Measurements from ENCODE around the gene TMEM44.
"Not testable (repeated sequence)": the region's sequence is repeated elsewhere in the genome, so short reads cannot be mapped to it uniquely, and the experiment has no call there.

TMEM44 gene

DNA sequence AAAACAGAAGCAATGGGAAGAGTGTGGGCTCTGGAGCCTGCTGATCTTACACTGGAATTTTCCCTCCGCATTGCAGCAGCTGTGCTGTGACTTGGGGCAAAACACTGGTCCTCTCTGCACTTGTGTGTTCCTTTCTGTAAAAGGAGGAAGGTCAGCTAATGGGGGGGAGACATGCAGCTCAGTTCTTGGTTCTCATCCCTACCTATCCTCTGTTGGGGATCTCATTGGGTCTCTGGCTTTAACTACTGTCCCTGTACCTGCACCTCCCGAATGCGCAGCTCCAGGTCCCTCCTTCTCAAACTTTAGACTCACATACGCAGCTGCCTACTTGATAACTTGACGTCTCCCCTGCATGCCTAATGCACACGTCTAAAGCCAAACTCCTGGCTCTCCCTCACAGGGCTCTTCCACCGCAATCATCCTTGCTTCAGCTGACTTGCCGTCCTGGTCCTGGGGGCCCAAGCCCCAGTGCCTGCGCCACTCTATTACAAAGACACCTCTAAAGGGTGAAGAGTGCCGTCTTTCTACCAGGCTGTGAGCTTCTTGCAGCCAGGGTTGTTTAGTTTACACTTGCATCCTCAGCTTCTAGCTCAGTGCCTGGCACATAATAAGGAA lies 5.9 kb upstream of the TMEM44 start:
- DNase-seq, result no peak

DNA sequence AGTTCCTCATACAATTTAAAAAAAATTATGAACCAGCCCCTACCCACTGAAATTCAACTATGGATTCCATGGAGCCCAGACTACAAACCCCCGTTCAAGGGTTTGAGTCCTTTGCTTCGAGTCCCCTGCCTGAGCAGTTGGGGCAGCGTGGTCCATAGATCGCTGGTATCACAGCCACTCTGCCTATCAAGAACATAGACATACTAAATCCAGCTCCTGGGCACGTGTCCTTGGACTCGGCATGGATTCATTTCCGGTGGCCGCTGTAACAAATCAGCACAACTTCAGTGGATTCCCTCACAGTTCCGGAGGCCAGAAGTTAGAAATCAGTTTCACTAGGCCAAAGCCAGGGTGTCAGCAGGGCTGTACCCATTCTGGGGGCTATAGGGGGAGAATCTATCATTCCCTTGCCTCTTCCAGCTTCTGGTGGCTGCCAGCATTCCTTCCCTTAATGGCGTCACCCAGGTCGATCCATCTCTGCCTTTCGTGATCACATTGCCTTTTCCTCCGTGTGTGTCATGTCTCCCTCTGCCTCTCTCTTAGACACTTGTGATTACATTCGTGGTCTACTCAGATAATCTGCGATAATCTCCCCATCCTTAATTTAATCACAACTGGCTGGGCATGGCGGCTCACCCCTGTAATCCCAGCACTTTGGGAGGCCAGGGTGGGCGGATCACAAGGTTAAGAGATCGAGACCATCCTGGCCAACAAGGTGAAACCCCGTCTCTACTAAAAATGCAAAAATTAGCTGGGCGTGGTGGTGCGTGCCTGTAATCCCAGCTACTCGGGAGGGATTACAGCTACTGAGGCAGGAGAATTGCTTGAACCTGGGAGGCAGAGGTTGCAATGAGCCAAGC lies 4.6 kb upstream of the TMEM44 start:
- DNase-seq, result no peak

DNA sequence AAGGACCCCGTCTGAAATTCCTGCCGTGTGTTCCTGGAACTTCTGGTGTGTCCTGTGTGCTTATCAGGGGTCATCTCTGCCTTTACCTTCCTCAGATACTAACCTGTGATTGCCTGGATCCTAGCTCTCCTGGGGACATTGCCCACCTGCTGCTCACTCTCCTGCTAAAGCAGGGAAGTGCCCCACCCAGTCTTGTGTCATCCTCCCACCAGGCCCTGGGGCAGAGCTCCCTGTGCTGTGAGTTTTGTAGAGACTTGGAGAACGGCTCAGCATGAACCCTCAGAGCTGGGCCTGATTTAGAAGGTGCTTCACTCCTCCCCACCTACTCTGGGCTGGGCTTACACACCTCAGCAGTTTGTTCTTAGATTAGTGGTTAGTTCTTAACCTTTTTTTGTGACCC lies 3.8 kb upstream of the TMEM44 start:
- no peak for DNase-seq

DNA sequence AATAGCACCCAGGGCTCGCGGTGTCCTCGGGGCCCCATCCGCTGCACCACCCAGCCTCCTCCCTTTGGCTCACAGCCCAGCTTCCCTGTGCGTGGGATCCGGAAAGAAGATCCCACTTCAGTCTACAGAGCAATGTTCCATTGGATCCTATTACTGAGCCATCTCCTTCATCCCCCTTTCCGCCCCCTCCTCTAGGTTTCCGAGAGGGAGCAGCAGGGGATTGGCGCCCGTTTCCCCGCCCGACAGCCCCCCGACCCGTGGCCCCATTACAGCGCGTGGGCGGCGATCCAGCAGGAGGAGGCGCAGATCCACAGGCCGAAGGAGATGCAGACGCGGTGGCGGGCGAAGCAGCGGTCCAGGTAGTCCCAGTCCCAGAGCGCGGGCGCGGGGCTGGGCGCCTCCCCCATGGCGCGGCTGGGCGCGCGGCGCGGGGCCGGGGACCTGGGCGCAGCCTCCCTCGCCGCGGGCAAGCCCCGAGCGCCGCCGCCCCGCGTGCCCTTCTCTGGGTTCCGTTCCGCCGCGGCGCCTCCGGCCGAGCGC lies 340 bp downstream of the TMEM44 start:
- no peak for DNase-seq

DNA sequence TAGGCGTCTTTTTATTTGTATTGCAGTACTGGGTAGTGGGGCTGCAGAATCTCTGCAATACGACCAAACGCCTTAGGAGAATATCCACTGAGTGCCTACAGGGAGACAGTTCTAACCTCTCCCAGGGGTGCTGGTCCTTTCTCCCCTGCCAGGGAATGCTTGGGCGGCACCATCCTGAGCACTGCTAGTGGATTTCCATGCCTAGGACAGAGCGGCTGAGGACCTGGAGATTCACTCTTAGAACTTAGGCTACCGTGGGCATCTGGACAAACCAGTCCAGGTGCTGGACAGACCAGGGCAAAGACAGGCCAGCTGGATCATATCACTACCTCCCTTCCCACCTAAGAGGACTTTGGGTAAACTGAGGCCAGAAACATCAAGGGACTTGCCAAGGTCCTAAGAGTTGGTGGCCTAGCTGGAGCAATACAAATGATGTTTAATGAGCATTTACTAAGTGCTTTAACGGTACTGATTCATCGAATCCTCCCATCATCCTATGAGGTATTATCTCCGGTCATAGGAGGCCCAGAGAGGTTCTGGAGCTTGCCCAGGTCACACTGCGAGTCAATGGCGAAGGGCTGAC lies 902 bp downstream of the TMEM44 start:
- DNase-seq, result no peak

DNA sequence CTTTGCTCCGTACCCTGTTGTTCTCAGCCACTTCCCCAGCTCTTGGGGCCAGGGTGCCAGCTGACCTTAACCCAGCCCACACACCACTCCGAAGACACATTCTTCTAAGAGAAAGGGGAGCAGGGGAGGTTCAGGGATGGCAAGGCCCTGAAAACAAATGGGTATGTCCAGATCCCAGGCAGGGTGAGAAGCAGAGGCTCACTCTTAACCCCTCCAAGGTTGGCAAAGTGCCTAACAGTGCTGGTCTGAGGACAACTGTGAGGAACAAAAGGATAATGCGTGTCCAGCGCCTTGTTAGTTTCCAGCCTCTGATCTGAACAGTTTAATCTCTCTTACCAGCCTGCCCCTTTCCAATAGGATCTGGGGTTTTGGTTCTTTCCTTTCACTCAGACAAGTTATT lies 1.5 kb downstream of the TMEM44 start:
- no peak for DNase-seq

DNA sequence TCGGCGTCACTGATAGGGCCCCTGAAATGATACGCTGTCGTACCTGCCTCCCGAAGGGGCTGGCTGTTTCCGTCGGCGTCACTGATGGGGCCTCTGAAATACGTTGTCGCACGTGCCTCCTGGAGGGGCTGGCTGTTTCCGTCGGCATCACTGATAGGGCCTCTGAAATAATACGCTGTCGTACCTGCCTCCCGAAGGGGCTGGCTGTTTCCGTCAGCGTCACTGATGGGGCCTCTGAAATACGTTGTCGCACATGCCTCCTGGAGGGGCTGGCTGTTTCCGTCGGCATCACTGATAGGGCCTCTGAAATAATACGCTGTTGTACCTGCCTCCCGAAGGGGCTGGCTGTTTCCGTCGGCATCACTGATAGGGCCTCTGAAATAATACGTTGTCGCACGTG lies 2.5 kb downstream of the TMEM44 start:
- DNase-seq, result not testable (repeated sequence)

DNA sequence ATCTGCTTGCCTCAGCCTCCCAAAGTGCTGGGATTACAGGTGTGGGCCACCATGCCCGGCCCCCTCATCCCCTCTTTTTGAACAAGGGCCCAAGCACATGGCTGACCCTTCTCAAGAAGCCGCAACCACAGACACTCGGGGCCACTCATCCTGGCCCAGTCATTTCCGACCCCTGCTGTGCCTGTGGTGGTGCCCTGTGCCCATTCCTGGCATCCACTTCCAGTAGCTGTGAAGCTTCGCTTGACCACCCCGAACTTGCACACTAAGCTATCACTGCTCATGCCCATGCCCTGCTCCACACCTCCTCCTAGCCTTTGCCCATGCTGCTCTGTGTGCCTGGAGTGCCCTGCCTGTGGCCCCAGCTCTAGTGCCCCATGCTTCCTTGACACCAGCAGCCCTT lies 8.3 kb downstream of the TMEM44 start:
- DNase-seq, result no peak

DNA sequence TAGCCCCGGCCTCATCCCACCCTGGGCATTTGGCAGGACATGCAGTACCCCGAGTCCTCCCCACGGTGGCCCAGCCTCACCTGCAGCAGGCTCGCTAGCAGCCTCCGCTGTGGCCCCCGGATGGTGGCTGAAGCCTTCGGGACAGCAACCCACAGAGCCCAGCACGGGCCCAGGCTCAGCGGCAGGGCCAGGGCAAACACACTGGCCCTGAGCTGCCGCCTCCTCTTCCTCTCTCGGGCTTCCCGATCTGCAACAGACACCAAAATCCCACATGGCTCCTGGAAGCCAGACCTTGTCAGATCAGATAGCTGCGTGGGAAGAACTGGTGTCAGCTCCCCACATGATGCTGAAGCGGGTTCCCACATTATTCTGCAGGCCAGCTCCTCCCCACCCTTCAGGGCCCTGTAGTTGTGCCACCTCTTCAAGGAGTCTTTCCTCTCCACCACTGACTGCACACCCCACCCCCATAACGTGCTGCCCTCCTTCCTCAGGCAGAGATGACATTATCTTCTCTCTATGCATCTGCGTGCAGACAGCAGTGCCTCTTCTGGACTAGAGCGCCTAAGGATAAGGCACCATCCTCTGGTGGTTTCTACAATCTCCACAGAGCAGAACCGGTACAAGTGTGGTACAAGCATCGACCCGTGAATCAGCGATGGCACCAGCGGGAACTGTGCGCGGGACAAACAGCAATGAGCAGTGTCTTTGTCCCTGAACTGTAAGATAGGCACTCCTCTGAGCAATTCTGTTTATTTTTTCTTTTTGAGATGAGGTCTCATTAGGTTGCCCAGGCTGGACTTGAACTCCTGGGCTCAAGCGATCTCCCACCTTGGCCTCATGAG lies 9.5 kb downstream of the TMEM44 start:
- DNase-seq, result no peak

DNA sequence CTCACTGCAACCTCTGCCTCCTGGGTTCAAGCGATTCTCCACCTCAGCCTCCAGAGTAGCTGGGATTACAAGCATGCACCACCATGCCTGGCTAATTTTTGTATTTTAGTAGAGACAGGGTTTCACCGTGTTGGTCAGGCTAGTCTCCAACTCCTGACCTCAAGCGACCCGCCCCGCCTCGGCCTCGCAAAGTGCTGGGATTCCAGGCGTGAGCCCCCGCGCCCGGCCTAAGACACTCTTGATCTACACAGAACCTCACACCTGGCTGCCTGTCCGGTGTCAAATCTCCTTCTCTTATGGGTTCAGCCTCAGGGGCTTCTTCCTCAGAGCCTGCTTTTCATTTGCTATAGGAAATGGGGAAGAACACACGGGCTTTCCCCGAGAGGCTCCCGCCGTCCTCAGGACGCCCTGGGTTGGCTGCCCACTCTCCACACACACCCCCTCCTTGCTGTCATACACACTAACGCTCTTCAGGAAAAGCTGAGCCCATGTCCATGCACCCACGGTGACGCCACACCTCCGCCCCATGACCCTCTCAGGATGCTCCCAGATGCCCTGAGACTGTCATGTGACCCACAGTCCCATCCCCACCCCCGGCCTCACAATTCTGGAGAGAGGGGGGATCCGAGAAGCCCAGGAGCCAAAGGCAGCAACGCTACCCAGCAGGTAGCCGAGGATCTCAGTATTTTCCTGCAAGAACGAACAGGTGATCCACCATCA lies 10.4 kb downstream of the TMEM44 start:
- no peak for DNase-seq

DNA sequence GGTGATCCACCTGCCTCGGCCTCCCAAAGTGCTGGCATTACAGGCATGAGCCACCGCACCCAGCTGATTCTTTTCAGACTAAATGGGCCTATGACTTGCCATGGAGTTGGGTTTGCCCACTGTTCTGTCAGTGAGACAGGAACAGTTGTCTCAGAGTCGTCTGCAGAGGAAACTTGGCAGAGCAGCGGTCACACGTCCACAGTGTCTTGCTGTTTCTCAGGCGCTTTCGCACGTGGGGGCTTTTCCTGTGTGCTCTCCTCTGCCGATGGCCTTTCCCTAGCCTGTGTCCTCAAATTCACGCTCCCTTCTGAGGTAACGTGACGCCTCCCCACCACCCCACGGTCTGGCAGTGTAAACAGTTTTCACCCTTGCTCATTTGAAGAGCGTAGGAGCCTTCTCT lies 11.3 kb downstream of the TMEM44 start:
- DNase-seq, result no peak

DNA sequence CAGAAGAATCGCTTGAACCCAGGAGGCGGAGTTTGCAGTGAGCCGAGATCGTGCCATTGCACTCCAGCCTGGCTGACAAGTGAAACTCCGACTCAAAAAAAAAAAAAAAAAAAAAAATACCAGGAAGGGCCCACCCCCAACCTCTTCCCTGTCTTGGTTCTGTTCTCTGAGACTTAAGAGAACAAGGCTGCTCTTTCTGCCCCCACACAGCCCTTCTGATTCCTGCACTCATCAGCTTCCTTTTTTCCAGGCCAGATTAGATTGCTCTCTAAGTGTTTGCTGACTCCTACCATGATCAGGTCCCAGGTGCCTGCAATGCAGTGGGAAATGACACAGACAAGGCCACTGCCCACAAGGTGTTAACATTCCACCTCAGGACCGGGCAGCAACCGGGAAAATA lies 13.0 kb downstream of the TMEM44 start:
- no peak for DNase-seq

DNA sequence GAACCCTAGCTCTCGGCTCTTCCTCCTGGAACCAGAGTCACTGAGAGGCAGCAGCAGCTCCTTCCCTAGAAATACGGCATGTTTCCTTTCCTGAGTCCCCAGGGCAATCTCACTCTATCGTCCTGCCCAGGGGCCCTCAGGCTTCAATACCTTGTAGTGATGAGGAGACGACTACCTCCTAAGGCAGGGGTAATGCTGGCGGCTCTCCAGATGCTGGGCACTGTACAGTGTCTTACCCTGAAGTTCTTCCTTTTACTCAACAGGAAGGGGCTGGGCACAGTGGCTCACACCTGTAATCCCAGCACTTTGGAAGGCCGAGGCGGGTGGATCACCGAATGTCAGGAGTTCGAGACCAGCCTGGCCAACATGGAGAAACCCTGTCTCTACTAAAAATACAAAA lies 13.5 kb downstream of the TMEM44 start:
- no peak for DNase-seq

DNA sequence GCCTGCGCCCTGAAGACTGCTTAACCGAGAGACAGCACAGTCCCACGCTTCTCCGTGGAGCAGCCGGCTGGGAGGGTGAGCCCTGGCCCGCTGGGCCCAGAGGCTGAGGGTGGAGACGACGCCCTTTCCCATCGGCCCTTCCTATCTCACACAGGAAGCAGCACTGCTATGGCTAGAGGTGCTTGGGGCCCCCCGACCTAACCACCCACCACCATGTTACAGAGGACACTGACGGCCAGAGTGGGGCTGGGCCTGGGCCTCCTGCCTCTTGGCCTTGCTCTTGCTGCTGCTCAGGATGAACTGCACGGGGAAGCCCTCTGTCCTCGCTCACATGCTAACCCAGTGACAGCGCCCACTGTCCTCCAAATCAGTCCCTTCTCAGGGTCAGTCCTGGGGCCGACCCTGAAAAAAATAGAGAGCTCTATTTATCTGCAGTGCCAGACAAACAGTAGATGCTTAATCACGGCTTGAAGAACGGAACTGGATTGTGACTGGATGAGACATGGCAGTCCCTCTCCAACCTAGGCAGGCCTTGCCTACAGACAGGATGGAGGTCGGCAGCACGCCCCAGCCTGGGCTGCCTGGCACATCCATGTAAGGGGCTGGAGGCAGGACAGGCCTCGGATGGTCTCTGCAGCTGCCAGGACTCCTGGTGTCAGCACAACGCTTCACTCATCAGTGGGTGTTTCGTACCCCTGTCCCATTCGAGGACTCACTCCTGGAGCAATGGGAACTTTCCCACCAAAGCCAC lies 14.2 kb downstream of the TMEM44 start:
- DNase-seq, result no peak

DNA sequence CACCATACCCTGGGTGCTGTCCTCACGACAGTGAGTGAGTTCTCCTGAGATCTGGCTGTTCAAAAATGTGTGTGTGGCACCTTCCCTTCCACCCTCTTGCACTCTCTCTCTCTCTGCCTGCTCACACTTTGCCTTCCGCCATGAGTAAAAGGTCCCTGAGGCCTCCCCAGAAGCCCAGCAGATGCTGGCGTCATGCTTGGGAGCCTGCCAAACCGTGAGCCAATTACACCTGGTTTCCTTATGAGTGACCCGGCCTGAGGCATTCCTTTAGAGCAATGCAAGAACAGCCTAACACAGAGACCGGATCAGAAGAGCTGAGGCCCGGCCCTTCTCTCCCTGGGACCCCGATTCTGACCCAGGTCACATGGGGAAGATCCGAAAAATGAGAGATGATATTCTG lies 15.4 kb downstream of the TMEM44 start:
- DNase-seq, result no peak

DNA sequence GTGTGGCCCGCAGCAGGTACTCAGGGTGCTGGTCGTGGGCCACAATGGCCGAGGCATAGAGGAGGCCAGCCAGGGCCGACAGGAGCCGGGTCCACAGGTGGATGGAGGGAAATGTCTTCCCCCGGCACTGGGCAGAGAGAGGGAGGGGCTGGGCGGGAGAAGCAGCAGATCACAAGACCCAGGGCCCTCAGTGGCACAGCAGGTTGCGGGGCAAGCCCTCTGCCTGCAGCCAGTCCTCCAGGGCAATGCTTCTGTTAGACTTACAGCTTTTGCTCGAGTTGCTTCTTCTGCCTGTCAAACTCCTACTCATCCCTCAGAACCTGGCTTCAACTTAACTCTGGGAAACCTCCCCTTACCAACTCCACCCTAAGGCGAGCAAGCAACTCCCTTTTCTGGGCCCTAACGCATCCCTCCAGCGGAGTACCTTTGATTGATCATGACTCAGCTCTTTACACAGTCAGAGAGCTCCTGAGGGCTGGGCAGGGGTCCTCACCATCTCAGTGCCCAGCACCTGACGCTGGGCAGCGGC lies 16.0 kb downstream of the TMEM44 start:
- no peak for DNase-seq

DNA sequence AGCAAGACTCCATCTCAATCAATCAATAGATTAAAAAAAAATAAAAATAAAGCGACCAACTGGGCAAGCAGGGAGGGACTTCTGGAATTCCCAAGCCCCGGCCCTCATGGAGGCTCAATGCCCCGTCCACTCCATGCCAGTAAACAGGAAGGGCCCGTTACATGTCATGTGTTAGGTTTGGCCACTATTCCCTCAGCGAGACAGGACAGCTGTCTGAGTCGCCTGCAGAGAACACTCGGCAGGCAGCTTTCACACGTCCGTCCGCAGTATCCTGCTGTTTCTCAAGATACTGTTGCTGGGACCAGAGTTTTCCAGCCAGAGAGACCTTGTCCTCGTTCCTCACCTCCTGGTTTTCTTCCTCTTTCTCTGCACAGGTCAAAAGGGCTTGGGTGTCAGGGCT lies 18.0 kb downstream of the TMEM44 start:
- DNase-seq, result no peak

DNA sequence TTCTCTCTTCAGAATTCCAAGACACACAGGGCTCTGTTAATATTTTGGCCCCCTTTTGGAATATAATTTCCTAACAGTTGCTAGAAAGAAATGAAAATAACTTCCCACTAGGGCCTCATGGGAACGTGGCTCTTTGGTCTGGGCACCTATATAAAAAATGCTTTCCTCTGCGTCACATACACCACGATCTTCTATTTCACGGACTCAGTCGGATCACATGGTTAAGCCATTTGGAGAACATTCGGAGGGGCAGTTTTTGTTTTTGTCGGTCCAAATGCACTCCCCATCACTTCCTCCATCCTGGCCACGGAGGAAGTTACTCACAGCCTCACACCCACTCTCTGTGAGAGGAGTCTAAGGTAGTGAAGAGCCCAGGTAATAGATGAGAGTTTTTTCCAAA lies 21.0 kb downstream of the TMEM44 start:
- DNase-seq, result no peak

DNA sequence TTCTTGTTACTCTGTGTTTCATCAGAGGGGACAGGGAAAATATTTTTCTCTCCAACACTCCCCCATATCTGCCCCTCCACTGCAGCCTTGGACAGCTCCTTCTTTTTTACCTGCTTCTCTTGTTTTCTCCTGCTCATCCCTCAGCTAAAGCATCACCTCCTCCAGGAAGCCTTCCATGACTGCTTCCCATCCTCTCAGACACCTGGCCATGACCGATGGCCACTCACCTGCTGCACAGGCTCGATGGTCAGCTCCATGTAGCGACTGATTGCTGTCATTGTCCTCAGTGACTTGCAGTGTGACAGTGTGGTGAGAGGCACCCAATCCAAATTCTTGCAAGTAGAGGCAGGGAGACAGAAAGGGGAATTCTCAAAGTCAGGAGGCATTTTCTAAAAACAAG lies 22.5 kb downstream of the TMEM44 start:
- DNase-seq, result no peak

DNA sequence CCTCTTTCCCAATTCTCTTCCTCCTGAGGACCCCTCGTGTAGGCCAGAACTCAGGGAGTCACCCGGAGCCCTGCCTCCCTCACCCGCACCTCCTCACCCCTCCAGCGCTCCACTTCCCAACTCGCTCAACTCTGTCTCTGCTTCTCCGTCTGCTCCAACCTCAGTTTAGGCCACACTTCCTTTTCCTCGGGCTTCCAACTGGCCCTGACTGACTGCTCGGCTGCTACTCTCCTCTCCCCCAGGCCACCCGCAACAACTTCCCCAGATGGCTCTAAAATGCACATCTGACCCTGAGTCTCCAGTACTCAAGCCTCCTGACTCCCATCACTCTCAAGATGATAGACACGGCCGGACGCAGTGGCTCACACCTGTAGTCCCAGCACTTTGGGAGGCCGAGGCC lies 23.6 kb downstream of the TMEM44 start:
- no peak for DNase-seq

DNA sequence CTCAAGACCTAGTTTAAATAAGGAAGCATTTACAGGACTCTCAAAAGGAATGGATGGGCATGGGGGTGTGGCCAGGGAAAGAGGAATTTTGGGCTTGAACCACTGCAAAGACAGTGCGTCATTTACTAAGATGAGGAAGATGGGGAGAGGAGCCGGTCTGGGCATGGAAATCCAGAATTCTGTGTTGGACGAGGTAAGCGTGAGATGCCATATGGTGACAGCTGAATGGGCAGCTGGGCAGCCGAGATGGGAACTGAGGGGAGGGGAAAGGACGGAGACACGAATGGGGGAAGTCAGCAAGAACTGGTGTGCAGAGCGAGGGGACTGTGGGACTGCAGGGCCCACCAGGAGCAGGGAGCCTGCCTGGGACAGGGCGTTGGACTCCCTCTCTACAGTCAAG lies 24.2 kb downstream of the TMEM44 start:
- no peak for DNase-seq

All from NCI-H1436 treated with DMSO at 0.1 percent for 48 hours (cell line).